Natural killer cell (primary cell): ENCODE data around the gene NRK. TPM values are rescaled to one million over a fixed set of nuclear protein-coding genes. Genes with fewer than 3 reads are reported as not detected.
"Not testable (repeated sequence)": the region's sequence is repeated elsewhere in the genome, so short reads cannot be mapped to it uniquely, and the experiment has no call there.

Experiments
- ATAC-seq, 3 donors: fragments of 150-1000 bp in 2 of 3; fragments of 200-7000 bp in 1 of 3; cut with Tn5 transposase; 1 replicate in 1 of 3; 2 replicates in 2 of 3; pipeline ENCODE4 v1.10.0; 2021; ENCODE audit warnings: mild to moderate bottlenecking in 2 of 3, moderate library complexity in 2 of 3
- DNase-seq, 2 donors: peaks; one replicate each; pipeline versions ENCODE4 v3.0.0 to v3.0.0-alpha.2; 2013 to 2021; ENCODE audit warnings: mixed read lengths in 1 of 2
- H3K27ac ChIP-seq: one replicate; pipeline ENCODE4 v1.5.1; 2013; ENCODE audit warnings: mild to moderate bottlenecking, low read length
- H3K27me3 ChIP-seq: one replicate; pipeline ENCODE4 v1.6.1; 2013; ENCODE audit warnings: low read length; ENCODE audit not compliant: control insufficient read depth, insufficient read depth
- H3K36me3 ChIP-seq: one replicate; pipeline ENCODE4 v1.6.1; 2013; ENCODE audit warnings: low read length; ENCODE audit not compliant: control insufficient read depth, insufficient read depth
- H3K4me1 ChIP-seq: one replicate; pipeline ENCODE4 v1.6.1; 2013; ENCODE audit warnings: low read length; ENCODE audit not compliant: control insufficient read depth, insufficient read depth
- H3K4me3 ChIP-seq: one replicate; pipeline ENCODE4 v1.5.1; 2013; ENCODE audit warnings: low read length
- H3K9me3 ChIP-seq: one replicate; pipeline ENCODE4 v1.6.1; 2013; ENCODE audit warnings: low read length; ENCODE audit not compliant: control insufficient read depth, insufficient read depth
- H3K27ac Mint-ChIP-seq, 2 donors: one replicate each; pipeline ENCODE4 v1.8.0; 2022; ENCODE audit warnings: mild to moderate bottlenecking in 2 of 2, mixed read lengths in 2 of 2, moderate library complexity in 1 of 2
- H3K27me3 Mint-ChIP-seq, 2 donors: one replicate each; pipeline ENCODE4 v1.8.0; 2022; ENCODE audit warnings: low read depth in 2 of 2, mixed read lengths in 2 of 2
- H3K36me3 Mint-ChIP-seq: one replicate; pipeline ENCODE4 v1.8.0; 2022; ENCODE audit warnings: mixed read lengths
- H3K4me1 Mint-ChIP-seq, 2 donors: one replicate each; pipeline ENCODE4 v1.8.0; 2022; ENCODE audit warnings: mixed read lengths in 2 of 2
- H3K4me3 Mint-ChIP-seq: one replicate; pipeline ENCODE4 v1.8.0; 2022; ENCODE audit warnings: mild to moderate bottlenecking, moderate library complexity, mixed read lengths
- H3K9me3 Mint-ChIP-seq, 2 donors: one replicate each; pipeline ENCODE4 v1.8.0; 2022; ENCODE audit warnings: mixed read lengths in 2 of 2
- WGBS: methylation state at CpG from one replicate; pipeline ENCODE4 v1.1.7; 2013; ENCODE audit warnings: missing lambda C conversion rate; ENCODE audit not compliant: insufficient coverage; 5-methylcytosine and 5-hydroxymethylcytosine counted together
- intact Hi-C: fragments of 100-400 bp; cut with micrococcal nuclease; formaldehyde crosslinking; loops from one replicate; pipeline ENCODE4 v1.14.2; 2022
- total RNA-seq, 4 donors: library from RNA; stranded (reverse); fragments of 120-200 nt in 1 of 4; gene quantifications; one replicate each; pipeline versions ENCODE4 v1.2.3 to v1.2.4, GENCODE V29; 2013 to 2022
- TF ChIP-seq, protein P1 (sequence below): fragments of 200-600 bp; IDR thresholded peaks from one replicate; pipeline ENCODE4 v1.8.0; 2022; ENCODE audit warnings: antibody characterized with exemption

Gene NRK
- total RNA-seq, 3 donors from 2014 or later (not counting 1 experiment from before 2014, with no cell fraction given), result not detected

DNA sequence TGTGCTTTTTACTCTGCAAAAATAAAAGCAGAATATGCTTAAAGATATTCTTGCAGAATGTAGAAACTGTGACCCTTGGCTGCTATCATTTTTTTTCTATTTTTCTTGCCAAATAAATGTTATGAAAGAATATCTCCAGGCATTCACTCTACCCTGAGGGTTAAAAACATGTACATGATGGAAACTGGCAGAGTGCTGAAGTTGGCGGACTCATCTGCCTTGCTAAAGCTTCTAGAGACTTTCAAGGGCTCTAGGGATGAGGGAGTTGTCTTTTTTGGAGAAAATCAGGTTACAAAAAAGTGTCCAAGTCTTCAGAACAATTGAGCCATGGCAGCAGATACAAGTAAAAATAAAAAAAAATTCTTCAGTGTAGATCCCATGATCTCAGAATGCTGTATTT, 40.5 kb upstream of the NRK start:
- DNase-seq (no peak), ATAC-seq (no peak)
- TF ChIP-seq, protein P1, sequence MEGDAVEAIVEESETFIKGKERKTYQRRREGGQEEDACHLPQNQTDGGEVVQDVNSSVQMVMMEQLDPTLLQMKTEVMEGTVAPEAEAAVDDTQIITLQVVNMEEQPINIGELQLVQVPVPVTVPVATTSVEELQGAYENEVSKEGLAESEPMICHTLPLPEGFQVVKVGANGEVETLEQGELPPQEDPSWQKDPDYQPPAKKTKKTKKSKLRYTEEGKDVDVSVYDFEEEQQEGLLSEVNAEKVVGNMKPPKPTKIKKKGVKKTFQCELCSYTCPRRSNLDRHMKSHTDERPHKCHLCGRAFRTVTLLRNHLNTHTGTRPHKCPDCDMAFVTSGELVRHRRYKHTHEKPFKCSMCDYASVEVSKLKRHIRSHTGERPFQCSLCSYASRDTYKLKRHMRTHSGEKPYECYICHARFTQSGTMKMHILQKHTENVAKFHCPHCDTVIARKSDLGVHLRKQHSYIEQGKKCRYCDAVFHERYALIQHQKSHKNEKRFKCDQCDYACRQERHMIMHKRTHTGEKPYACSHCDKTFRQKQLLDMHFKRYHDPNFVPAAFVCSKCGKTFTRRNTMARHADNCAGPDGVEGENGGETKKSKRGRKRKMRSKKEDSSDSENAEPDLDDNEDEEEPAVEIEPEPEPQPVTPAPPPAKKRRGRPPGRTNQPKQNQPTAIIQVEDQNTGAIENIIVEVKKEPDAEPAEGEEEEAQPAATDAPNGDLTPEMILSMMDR, result no peak
- intact Hi-C loops, result no loop called here
- H3K9me3 ChIP-seq, result no peaks in the 10 kb centered on the region
- H3K27ac ChIP-seq, result no peak overlapping the region
- H3K27me3 ChIP-seq, result no peaks in the 10 kb centered on the region
- Mint-ChIP-seq H3K27ac (no peak overlapping the region), H3K4me1 (no peaks in the 10 kb centered on the region), H3K4me3 (no peak overlapping the region), H3K27me3 (no peaks in the 10 kb centered on the region), H3K9me3 (peaks cover 2 to 6% of the 10 kb centered on the region in 2 donors), H3K36me3 (no peaks in the 10 kb centered on the region)
- no peaks in the 10 kb centered on the region for H3K4me1 ChIP-seq
- WGBS, result 100% methylated on average over 1 of the region's 1 CpG
- H3K4me3 ChIP-seq, result no peak overlapping the region
- no peaks in the 10 kb centered on the region for H3K36me3 ChIP-seq

DNA sequence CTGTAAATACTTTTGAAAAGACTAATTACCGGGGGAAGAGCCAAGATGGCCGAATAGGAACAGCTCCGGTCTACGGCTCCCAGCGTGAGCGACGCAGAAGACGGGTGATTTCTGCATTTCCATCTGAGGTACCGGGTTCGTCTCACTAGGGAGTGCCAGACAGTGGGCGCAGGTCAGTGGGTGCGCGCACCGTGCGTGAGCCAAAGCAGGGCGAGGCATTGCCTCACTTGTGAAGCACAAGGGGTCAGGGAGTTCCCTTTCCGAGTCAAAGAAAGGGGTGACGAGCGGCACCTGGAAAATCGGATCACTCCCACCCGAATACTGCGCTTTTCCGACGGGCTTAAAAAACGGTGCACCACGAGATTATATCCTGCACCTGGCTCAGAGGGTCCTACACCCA, 25.5 kb upstream of the NRK start:
- H3K27me3 Mint-ChIP-seq, H3K4me1 ChIP-seq, H3K9me3 ChIP-seq, H3K27ac Mint-ChIP-seq, ATAC-seq, H3K9me3 Mint-ChIP-seq, DNase-seq, H3K27me3 ChIP-seq, H3K36me3 ChIP-seq, intact Hi-C loops, H3K36me3 Mint-ChIP-seq, H3K4me1 Mint-ChIP-seq, H3K4me3 ChIP-seq, H3K27ac ChIP-seq, H3K4me3 Mint-ChIP-seq: not testable (repeated sequence)
- 94% methylated on average over 25 of the region's 26 CpGs for WGBS

DNA sequence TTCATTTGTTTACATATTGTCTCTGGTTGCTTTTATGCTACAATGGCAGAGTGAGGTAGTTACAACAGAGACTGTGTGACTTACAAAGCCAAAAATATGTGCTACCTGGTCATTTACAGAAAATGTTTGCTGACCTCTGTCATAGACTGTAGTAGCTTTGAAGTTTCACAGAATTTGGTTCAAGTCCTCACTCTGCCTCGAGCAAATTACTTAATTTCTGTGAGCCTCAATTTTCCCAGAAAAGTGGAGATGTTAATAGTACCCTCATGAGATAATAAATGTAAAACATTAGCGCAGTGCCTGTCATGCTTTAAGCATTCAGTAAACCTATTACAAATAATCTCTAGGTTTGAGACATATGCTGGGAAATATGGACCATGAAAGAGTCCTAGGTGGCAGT, 18.4 kb upstream of the NRK start:
- Histone ChIP-seq H3K36me3 (no peaks in the 10 kb centered on the region), H3K27ac (no peak overlapping the region), H3K27me3 (no peaks in the 10 kb centered on the region), H3K4me1 (no peaks in the 10 kb centered on the region), H3K4me3 (no peak overlapping the region), H3K9me3 (no peaks in the 10 kb centered on the region)
- 60% methylated on average over 1 of the region's 2 CpGs for WGBS
- Mint-ChIP-seq H3K9me3 (peaks cover 2 to 9% of the 10 kb centered on the region in 2 donors), H3K4me3 (no peak overlapping the region), H3K27ac (no peak overlapping the region), H3K27me3 (no peaks in the 10 kb centered on the region), H3K36me3 (no peaks in the 10 kb centered on the region), H3K4me1 (no peaks in the 10 kb centered on the region)
- TF ChIP-seq, protein P1, result no peak
- intact Hi-C loops, result no loop called here
- DNase-seq, result no peak
- ATAC-seq, result no peak

DNA sequence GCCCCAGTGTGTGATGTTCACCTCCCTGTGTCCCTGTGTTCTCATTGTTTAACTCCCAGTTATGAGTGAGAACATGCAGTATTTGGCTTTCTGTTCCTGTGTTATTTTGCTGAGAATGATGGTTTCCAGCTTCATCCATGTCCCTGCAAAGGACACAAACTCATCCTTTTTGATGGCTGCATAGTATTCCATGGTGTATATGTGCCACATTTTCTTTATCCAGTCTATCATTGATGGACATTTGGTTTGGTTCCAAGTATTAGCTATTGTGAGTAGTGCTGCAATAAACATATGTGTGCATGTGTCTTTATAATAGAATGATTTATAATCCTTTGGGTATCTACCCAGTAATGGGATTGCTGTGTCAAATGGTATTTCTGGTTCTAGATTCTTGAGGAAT, 16.7 kb upstream of the NRK start:
- H3K27me3 ChIP-seq, DNase-seq, H3K36me3 ChIP-seq, H3K4me3 ChIP-seq, H3K4me1 Mint-ChIP-seq, H3K27me3 Mint-ChIP-seq, H3K4me1 ChIP-seq, intact Hi-C loops, ATAC-seq, H3K27ac Mint-ChIP-seq, H3K27ac ChIP-seq, H3K36me3 Mint-ChIP-seq, H3K4me3 Mint-ChIP-seq, H3K9me3 ChIP-seq: not testable (repeated sequence)
- H3K9me3 Mint-ChIP-seq, result peaks cover 4 to 13% of the 10 kb centered on the region in 2 donors

DNA sequence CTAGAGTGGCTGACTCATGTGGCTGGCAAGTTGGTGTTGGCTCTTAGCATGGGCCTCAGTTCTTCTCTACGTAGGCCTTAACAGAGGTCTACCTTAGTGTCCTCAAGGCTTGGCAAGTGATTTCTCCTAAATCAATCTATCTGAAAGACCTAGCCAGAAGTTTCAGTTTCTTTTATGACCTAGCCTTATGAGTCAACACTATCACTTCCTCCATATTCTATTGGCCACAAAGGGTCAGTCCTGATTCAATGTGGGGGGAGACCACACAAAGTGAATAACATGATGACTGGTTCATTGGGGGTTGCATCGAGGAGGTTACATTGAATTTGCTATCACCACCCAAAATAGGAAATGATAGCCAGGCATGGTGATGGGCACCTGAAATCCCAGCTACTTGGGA, 5.8 kb upstream of the NRK start:
- no peaks in the 10 kb centered on the region for H3K4me1 ChIP-seq
- no peak overlapping the region for H3K4me3 ChIP-seq
- TF ChIP-seq, protein P1, result no peak
- intact Hi-C loops, result no loop called here
- H3K36me3 ChIP-seq, result no peaks in the 10 kb centered on the region
- Mint-ChIP-seq H3K27me3 (peaks cover 7 to 33% of the 10 kb centered on the region in 2 donors), H3K4me3 (no peak overlapping the region), H3K36me3 (peaks cover 9% of the 10 kb centered on the region), H3K9me3 (peaks cover 3 to 7% of the 10 kb centered on the region in 2 donors), H3K4me1 (no peaks in the 10 kb centered on the region), H3K27ac (no peak overlapping the region)
- no peaks in the 10 kb centered on the region for H3K9me3 ChIP-seq
- no peak for ATAC-seq
- DNase-seq, result no peak
- 100% methylated on average over 1 of the region's 2 CpGs for WGBS
- H3K27ac ChIP-seq, result no peak overlapping the region
- no peaks in the 10 kb centered on the region for H3K27me3 ChIP-seq
